ENCODE data around the gene PRR12.
A peak's percentile ranks its signal among the peaks of the same experiment; 100 is the strongest.

PRR12 gene

DNA sequence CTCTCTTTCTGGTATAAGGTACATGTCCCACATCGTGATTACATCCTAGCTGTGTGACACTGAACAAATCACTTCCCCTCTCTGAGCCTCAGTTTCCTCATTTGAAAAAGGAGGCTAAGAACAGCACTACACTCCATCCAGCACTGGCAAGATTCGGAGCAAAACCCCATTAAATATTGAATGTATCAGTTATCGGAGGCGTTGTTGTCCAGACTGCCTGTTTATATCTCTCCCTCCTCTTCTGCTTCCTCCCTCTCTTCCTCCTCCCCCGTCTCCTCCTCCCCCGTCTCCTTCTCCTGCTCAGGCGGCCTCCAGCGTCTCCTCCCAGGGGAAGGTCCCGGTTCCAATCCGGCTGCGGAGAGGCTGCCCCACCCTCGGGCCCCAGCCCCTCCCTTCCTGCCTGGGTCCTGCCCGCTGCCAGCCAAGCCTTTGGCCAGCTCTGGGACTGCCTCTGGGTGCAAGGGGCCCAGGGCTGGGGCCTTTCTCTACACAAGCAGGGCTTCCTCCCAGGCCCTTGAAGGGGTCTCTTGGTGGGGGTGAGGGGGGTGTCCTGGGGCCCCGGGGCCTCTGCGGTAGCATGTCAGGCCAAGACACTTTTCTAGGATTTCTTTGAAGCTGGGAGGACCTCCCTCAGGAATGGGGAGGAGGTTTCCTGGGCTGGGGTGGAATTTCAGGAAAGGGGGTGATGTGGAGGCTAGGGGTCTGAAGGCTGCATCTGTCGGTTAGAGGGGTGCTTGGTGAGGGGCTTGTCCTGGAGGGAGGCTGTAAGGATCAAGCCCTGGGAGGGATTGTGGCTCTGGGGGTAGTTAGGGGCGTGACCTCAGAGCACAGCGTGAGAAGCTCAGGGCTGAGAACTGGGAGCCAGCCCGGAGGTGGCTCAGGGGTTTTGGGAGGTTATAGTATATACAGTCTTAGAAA is 47.1 kb downstream of the PRR12 start (continued):
- TF ChIP-seq ZNF791 (tag by site-specific recombination; IDR thresholded peaks at IDR 0.05), result no peak
- no peak for TF ChIP-seq ZNF132 (tag by site-specific recombination; IDR thresholded peaks at IDR 0.05; ENCODE audit: borderline replicate concordance)
- TF ChIP-seq SETDB1 (IDR thresholded peaks at IDR 0.05; ENCODE audit: insufficient read length, low read length), result no peak
- TF ChIP-seq IKZF3 (tag by site-specific recombination; IDR thresholded peaks at IDR 0.05), result peak; percentile 75; the same call in 1 of the 2 replicates

DNA sequence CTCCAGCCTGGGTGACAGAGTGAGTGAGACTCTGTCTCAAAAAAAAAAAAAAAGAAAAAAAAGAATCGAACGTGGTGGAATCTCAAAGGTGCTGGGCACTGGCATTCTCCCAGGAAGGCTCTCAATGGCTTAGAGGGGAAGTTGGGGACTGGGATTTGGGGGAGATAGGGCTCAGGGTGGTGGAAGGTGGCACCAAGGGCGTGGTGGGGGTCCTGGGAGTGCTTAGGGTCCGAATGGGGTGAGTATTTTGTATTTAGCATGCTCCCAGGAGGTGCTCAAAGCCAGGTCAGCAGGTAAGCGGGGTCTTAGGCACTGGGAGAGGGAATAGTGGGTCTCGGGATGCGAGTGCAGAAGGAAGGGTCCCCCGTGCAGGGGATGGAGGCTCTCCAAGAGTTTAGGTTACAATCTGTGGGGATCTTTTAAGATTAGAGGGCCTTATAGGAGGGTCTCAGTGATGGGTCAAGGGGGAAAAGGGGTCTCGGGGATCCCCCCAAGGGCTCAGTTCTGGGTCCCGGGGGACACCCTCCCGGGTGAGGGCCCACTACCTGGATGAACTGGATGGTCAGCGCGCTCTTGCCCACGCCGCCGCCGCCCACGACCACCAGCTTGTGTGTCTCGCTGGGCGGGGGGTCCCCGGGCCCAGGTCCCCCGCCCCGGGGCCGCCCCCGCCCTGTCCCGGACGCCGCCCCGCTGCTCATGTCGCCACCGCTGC is 48.6 kb downstream of the PRR12 start:
- H3K9me3 ChIP-seq (ENCODE audit: control insufficient read depth, insufficient read depth, low read depth, low read length), result no peaks in the 10 kb centered on the region
- H3K36me3 ChIP-seq (ENCODE audit: control insufficient read depth in 2 of 2, insufficient read depth in 1 of 2, low read length in 2 of 2), result peaks cover 0 to 10% of the 10 kb centered on the region in 2 experiments; a peak in 1 of 3 replicates
- ChIA-PET POLR2A (interaction anchor here (0.9 to 3.5 kb wide), 27 partner anchors 9 to 290 kb away, joined by 3 to 124 read pairs (median 6); partner anchors contain the start of genes AKT1S1, ALDH16A1, ATF5 and BCL2L12), CTCF (interaction anchor here (0.6 to 6.5 kb wide), 7 partner anchors 33 to 927 kb away, joined by 3 to 59 read pairs (median 4); partner anchors contain the start of gene PRMT1)
- H3K4me1 ChIP-seq (ENCODE audit: control insufficient read depth, insufficient read depth, low read length), result peaks cover 31% of the 10 kb centered on the region
- peak overlapping the region; percentile 42; the same call in 1 of the 2 replicates for H3K27ac ChIP-seq (ENCODE audit: extremely low read depth, low read depth, low read length)
- peak overlapping the region; percentile 47 for H3K4me3 ChIP-seq (ENCODE audit: low read depth, low read length)
- TF ChIP-seq, protein P1, sequence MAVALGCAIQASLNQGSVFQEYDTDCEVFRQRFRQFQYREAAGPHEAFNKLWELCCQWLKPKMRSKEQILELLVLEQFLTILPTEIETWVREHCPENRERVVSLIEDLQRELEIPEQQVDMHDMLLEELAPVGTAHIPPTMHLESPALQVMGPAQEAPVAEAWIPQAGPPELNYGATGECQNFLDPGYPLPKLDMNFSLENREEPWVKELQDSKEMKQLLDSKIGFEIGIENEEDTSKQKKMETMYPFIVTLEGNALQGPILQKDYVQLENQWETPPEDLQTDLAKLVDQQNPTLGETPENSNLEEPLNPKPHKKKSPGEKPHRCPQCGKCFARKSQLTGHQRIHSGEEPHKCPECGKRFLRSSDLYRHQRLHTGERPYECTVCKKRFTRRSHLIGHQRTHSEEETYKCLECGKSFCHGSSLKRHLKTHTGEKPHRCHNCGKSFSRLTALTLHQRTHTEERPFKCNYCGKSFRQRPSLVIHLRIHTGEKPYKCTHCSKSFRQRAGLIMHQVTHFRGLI (tag by site-specific recombination; IDR thresholded peaks at IDR 0.05), result no peak
- no peak for TF ChIP-seq ZNF548 (tag by site-specific recombination; IDR thresholded peaks at IDR 0.05)
- TF ChIP-seq ZNF214 (tag by site-specific recombination; IDR thresholded peaks at IDR 0.05; ENCODE audit: borderline replicate concordance), result no peak
- TF ChIP-seq ZFHX2 (tag by site-specific recombination; conservative IDR thresholded peaks at IDR 0.05), result peak; percentile 90
- peak; percentile 15; the same call in 1 of the 2 replicates for TF ChIP-seq FEZF1 (tag by site-specific recombination; IDR thresholded peaks at IDR 0.05)
- TF ChIP-seq, protein P2, sequence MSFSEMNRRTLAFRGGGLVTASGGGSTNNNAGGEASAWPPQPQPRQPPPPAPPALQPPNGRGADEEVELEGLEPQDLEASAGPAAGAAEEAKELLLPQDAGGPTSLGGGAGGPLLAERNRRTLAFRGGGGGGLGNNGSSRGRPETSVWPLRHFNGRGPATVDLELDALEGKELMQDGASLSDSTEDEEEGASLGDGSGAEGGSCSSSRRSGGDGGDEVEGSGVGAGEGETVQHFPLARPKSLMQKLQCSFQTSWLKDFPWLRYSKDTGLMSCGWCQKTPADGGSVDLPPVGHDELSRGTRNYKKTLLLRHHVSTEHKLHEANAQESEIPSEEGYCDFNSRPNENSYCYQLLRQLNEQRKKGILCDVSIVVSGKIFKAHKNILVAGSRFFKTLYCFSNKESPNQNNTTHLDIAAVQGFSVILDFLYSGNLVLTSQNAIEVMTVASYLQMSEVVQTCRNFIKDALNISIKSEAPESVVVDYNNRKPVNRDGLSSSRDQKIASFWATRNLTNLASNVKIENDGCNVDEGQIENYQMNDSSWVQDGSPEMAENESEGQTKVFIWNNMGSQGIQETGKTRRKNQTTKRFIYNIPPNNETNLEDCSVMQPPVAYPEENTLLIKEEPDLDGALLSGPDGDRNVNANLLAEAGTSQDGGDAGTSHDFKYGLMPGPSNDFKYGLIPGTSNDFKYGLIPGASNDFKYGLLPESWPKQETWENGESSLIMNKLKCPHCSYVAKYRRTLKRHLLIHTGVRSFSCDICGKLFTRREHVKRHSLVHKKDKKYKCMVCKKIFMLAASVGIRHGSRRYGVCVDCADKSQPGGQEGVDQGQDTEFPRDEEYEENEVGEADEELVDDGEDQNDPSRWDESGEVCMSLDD (tag by site-specific recombination; IDR thresholded peaks at IDR 0.05), result peak; percentile 48; the same call in 1 of the 2 replicates
- TF ChIP-seq RBAK (tag by site-specific recombination; IDR thresholded peaks at IDR 0.05), result no peak
- TF ChIP-seq BCL11B (tag by site-specific recombination; IDR thresholded peaks at IDR 0.05; ENCODE audit: low read depth), result no peak
- TF ChIP-seq KLF1 (tag by site-specific recombination; IDR thresholded peaks at IDR 0.05), result peak; percentile 33; the same call in 1 of the 2 replicates
- TF ChIP-seq, protein P3, sequence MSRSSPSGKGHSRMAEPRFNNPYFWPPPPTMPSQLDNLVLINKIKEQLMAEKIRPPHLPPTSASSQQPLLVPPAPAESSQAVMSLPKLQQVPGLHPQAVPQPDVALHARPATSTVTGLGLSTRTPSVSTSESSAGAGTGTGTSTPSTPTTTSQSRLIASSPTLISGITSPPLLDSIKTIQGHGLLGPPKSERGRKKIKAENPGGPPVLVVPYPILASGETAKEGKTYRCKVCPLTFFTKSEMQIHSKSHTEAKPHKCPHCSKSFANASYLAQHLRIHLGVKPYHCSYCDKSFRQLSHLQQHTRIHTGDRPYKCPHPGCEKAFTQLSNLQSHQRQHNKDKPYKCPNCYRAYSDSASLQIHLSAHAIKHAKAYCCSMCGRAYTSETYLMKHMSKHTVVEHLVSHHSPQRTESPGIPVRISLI (tag by site-specific recombination; IDR thresholded peaks at IDR 0.05), result peak; percentile 77
- 0 out of 2 replicates have a peak, but pooled peaks have one; percentile 10 for TF ChIP-seq KLF10 (tag by site-specific recombination; IDR thresholded peaks at IDR 0.05)
- TF ChIP-seq ZBTB48 (tag by site-specific recombination; IDR thresholded peaks at IDR 0.05), result no peak
- no peak for TF ChIP-seq MEIS1 (CRISPR knock-in tag; IDR thresholded peaks at IDR 0.05; ENCODE audit: borderline replicate concordance)
- 0 out of 2 replicates have a peak, but pooled peaks have one; percentile 13 for TF ChIP-seq ZNF660 (tag by site-specific recombination; IDR thresholded peaks at IDR 0.05)
- TF ChIP-seq ZNF341 (tag by site-specific recombination; IDR thresholded peaks at IDR 0.05; ENCODE audit: low read depth), result no peak
- no peak for TF ChIP-seq ZNF654 (tag by site-specific recombination; IDR thresholded peaks at IDR 0.05; ENCODE audit: low read depth)
- peak; percentile 23; the same call in 1 of the 2 replicates for TF ChIP-seq ZBTB17 (tag by site-specific recombination; IDR thresholded peaks at IDR 0.05)
- TF ChIP-seq, protein P4, sequence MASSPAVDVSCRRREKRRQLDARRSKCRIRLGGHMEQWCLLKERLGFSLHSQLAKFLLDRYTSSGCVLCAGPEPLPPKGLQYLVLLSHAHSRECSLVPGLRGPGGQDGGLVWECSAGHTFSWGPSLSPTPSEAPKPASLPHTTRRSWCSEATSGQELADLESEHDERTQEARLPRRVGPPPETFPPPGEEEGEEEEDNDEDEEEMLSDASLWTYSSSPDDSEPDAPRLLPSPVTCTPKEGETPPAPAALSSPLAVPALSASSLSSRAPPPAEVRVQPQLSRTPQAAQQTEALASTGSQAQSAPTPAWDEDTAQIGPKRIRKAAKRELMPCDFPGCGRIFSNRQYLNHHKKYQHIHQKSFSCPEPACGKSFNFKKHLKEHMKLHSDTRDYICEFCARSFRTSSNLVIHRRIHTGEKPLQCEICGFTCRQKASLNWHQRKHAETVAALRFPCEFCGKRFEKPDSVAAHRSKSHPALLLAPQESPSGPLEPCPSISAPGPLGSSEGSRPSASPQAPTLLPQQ (tag by site-specific recombination; IDR thresholded peaks at IDR 0.05), result 0 out of 2 replicates have a peak, but pooled peaks have one; percentile 16
- TF ChIP-seq, protein P5, sequence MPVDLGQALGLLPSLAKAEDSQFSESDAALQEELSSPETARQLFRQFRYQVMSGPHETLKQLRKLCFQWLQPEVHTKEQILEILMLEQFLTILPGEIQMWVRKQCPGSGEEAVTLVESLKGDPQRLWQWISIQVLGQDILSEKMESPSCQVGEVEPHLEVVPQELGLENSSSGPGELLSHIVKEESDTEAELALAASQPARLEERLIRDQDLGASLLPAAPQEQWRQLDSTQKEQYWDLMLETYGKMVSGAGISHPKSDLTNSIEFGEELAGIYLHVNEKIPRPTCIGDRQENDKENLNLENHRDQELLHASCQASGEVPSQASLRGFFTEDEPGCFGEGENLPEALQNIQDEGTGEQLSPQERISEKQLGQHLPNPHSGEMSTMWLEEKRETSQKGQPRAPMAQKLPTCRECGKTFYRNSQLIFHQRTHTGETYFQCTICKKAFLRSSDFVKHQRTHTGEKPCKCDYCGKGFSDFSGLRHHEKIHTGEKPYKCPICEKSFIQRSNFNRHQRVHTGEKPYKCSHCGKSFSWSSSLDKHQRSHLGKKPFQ (tag by site-specific recombination; IDR thresholded peaks at IDR 0.05), result no peak

Data from HEK293 (cell line).